Measurements from ENCODE around the gene C2CD2L. TPM values are rescaled to one million over a fixed set of nuclear protein-coding genes. Genes with fewer than 3 reads are reported as not detected.
"Not testable (repeated sequence)": the region's sequence is repeated elsewhere in the genome, so short reads cannot be mapped to it uniquely, and the experiment has no call there.

The C2CD2L gene
- total RNA-seq: 16.0 TPM
- 17.7 TPM for polyA plus RNA-seq (ENCODE audit: insufficient read depth, low read depth, low replicate concordance)
- long read RNA-seq, donor 1: 0 reads
- long read RNA-seq, donor 2: 0 reads
- long read RNA-seq, donor 3: 0 reads
- long read RNA-seq, donor 4, partial matches to known transcripts: 0 of 2 reads
- long read RNA-seq, donor 4, other reads (novel, unspliced or antisense): 0 of 2 reads
- long read RNA-seq, donor 5: 0 reads
- long read RNA-seq, donor 6: 0 reads
- long read RNA-seq, donor 7, partial matches to known transcripts: 5 of 10 reads
- long read RNA-seq, donor 7, other reads (novel, unspliced or antisense): 2 of 10 reads
- long read RNA-seq, donor 8: 0 reads
- long read RNA-seq, donor 9: 0 reads
- long read RNA-seq, donor 10: 0 reads

DNA sequence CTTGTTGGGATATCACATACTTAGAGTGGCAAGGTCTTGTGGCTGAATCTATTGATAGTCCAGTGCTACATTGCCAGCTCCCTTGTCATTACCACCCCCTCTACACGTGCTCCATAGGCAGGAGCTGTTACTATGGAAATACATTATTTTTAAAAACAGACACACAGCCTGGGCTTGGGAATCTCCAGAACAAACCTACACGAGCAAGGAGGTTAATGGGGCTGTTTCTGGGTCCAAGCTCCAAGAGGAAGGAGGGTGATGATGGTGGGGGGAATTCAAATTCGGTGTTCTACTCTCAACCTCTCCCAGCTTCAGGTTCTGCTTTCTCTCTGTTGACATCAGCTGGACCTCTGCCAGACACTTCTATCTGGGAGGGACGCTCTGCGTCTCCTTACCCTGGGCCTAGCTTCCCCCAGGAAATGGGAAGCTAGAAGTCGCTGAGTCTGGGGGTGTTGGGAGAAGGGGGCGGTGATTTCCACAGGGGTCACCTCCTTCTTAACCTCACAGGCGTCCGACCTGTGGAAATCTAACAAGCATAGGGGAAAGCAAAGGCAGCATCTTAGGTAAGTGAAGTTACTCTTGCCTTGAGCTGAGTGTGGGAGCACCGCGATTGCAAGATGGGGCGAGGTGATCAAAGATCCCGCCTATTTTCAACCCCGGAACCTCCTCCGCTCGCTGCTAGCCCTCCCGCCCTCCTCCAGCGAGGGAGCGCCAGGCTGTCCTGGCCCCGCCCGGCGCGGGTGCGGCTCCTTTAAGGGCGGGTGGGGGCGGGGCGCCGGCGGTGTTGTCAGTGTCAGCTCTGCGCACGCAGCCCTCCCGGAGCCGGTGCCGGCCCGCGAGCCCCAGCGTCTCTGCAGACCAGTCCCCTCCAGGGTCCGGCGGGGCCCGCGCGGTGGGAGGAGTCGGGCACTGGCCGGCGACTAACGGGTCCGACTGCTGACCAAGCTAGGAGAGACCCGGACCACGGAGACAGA, at the start of gene C2CD2L:
C2CD2L (plus strand) TSS at position 781 of the 974 bp plus-strand sequence. CDS start 398 bp downstream, outside the sequence.
- Histone ChIP-seq H3K9me3 (ENCODE audit: control insufficient read depth in 2 of 3, insufficient read depth in 1 of 3, low read length in 3 of 3) (no peaks in the 10 kb centered on the region), H3K4me1 (ENCODE audit: control insufficient read depth in 2 of 3, insufficient read depth in 2 of 3, low read depth in 1 of 3, low read length in 3 of 3) (peaks cover 6 to 39% (median 23%) of the 10 kb centered on the region in 3 donors), H3K9ac (ENCODE audit: low read length in 3 of 3) (peak within 1 kb of the TSS; percentile 58 to 70 (median 60)), H3K27ac (ENCODE audit: low read depth in 2 of 2, low read length in 2 of 2) (peak within 1 kb of the TSS; percentile 23 to 49), H3K4me3 (ENCODE audit: low read length in 3 of 3) (peak within 1 kb of the TSS; percentile 78 to 83 (median 83)), H3K36me3 (ENCODE audit: control insufficient read depth in 2 of 3, insufficient read depth in 3 of 3, low read length in 3 of 3) (peaks cover 0 to 7% (median 7%) of the 10 kb centered on the region in 3 donors), H3K27me3 (ENCODE audit: control insufficient read depth, insufficient read depth, low read length) (no peaks in the 10 kb centered on the region)
- intact Hi-C loops (cut with DNase I): no loop called here
- TF ChIP-seq, protein P1, sequence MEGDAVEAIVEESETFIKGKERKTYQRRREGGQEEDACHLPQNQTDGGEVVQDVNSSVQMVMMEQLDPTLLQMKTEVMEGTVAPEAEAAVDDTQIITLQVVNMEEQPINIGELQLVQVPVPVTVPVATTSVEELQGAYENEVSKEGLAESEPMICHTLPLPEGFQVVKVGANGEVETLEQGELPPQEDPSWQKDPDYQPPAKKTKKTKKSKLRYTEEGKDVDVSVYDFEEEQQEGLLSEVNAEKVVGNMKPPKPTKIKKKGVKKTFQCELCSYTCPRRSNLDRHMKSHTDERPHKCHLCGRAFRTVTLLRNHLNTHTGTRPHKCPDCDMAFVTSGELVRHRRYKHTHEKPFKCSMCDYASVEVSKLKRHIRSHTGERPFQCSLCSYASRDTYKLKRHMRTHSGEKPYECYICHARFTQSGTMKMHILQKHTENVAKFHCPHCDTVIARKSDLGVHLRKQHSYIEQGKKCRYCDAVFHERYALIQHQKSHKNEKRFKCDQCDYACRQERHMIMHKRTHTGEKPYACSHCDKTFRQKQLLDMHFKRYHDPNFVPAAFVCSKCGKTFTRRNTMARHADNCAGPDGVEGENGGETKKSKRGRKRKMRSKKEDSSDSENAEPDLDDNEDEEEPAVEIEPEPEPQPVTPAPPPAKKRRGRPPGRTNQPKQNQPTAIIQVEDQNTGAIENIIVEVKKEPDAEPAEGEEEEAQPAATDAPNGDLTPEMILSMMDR (IDR thresholded peaks at IDR 0.05; ENCODE audit: borderline replicate concordance, extremely low read depth, insufficient read depth): no peak
- no peak for FAIRE-seq
- peak; percentile 90 to 96 (median 94) for DNase-seq

GRCh38 chr11:119059128-119059527, 48.0 kb upstream of the C2CD2L start:
- H3K9me3 ChIP-seq (ENCODE audit: control insufficient read depth in 2 of 3, insufficient read depth in 1 of 3, low read length in 3 of 3); H3K4me3 ChIP-seq (ENCODE audit: low read length in 3 of 3); H3K9ac ChIP-seq (ENCODE audit: low read length in 3 of 3); H3K27ac ChIP-seq (ENCODE audit: low read depth in 2 of 2, low read length in 2 of 2); FAIRE-seq; DNase-seq; intact Hi-C loops (cut with DNase I); H3K27me3 ChIP-seq (ENCODE audit: control insufficient read depth, insufficient read depth, low read length): not testable (repeated sequence)
- Histone ChIP-seq H3K4me1 (ENCODE audit: control insufficient read depth in 2 of 3, insufficient read depth in 2 of 3, low read depth in 1 of 3, low read length in 3 of 3) (peaks cover 0 to 11% (median 8%) of the 10 kb centered on the region in 3 donors), H3K36me3 (ENCODE audit: control insufficient read depth in 2 of 3, insufficient read depth in 3 of 3, low read length in 3 of 3) (peaks cover 0 to 15% (median 6%) of the 10 kb centered on the region in 3 donors)

DNA sequence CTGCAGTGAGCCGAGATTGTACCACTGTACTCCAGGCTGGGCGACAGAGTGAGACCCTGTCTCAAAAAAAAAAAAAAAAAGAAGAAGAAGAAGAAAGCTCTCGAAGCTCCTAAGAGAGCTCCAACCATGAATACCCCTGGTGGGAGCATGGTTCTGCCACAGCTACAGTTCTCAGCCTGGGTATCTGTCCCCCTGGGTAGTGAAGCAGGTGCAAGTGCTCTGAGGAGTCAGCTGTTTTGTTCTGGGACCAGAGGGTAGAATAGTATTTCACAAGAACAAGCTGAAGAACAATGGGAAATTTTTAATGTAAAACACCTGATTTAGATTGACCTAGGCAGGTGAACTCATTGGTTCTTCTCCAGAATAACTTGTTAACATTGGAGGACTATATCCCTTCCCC, 45.9 kb upstream of the C2CD2L start:
- FAIRE-seq (no peak), DNase-seq (no peak)
- Histone ChIP-seq H3K9me3 (ENCODE audit: control insufficient read depth in 2 of 3, insufficient read depth in 1 of 3, low read length in 3 of 3) (no peaks in the 10 kb centered on the region), H3K27ac (ENCODE audit: low read depth in 2 of 2, low read length in 2 of 2) (no peak overlapping the region), H3K36me3 (ENCODE audit: control insufficient read depth in 2 of 3, insufficient read depth in 3 of 3, low read length in 3 of 3) (peaks cover 0 to 4% (median 0%) of the 10 kb centered on the region in 3 donors), H3K4me3 (ENCODE audit: low read length in 3 of 3) (no peak overlapping the region), H3K9ac (ENCODE audit: low read length in 3 of 3) (no peak overlapping the region), H3K4me1 (ENCODE audit: control insufficient read depth in 2 of 3, insufficient read depth in 2 of 3, low read depth in 1 of 3, low read length in 3 of 3) (peaks cover 0 to 5% (median 3%) of the 10 kb centered on the region in 3 donors), H3K27me3 (ENCODE audit: control insufficient read depth, insufficient read depth, low read length) (no peaks in the 10 kb centered on the region)
- TF ChIP-seq, protein P1 (IDR thresholded peaks at IDR 0.05; ENCODE audit: borderline replicate concordance, extremely low read depth, insufficient read depth): no peak
- intact Hi-C loops (cut with DNase I): no loop called here

Measured in kidney (tissue), 22 donors.